Mucosa of gallbladder (tissue), 1 donor: ENCODE results near the gene APOO. TPM values are rescaled to one million over a fixed set of nuclear protein-coding genes. Genes with fewer than 3 reads are reported as not detected.
"Not testable (repeated sequence)": the region's sequence is repeated elsewhere in the genome, so short reads cannot be mapped to it uniquely, and the experiment has no call there.

Experiments
- DNase-seq: peaks from one replicate; pipeline ENCODE4 v3.0.0-alpha.2; 2020; ENCODE audit warnings: low spot score
- total RNA-seq: library from RNA; stranded (reverse); gene quantifications from one replicate; pipeline ENCODE4 v1.2.1, GENCODE V29; 2021
- donor health status: DM: no; HTN: no; CAD: no.

The APOO gene
- total RNA-seq, 1 donor from 2014 or later, result 26.2 TPM

- not testable (repeated sequence) for DNase-seq
These were observed 48.5 kb downstream of the APOO start for GRCh38 chrX:23859238-23859637.

GRCh38 chrX:23857935-23858334 is 49.8 kb downstream of the APOO start:
- DNase-seq, result no peak

DNA sequence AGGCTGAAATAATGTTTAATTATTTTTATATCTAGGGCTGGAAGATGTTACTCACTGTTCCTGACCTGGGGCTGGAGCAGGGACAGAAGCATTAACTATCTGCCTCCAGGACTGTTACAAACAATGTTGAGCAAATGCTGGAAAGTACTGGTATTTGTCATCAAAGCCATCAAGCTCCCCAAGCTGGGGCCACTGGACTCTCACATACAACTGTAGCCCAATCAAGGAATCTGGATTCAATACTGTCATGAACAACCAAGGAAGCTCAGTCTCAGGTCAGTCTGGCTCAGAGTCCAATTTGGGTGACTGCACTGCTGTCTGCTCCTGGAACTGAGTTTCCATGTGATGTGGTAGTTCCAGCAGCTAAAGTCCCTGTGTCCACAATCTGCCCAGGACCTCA is 50.4 kb downstream of the APOO start:
- DNase-seq, result no peak

DNA sequence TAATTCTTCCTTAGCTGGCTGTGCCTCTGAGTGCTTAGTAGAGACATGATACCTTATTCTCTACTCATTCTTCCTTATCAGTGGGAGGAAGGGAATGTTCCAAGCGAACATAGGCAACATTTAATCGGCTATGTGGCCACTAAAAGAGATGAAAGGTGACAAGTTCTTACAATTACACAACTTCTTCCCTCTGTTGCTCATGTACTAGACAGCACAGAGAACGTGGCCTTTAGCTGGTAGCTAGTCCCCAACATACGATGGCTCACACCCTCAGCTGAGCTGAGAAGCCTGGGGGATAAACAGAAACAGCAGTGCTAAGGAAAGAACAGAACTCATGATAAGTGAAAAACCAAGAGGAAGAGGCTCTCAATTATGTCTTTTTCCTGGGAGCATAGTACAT is 52.2 kb downstream of the APOO start:
- no peak for DNase-seq

- DNase-seq, result no peak
These were observed 52.8 kb downstream of the APOO start for GRCh38 chrX:23854945-23855344.

DNA sequence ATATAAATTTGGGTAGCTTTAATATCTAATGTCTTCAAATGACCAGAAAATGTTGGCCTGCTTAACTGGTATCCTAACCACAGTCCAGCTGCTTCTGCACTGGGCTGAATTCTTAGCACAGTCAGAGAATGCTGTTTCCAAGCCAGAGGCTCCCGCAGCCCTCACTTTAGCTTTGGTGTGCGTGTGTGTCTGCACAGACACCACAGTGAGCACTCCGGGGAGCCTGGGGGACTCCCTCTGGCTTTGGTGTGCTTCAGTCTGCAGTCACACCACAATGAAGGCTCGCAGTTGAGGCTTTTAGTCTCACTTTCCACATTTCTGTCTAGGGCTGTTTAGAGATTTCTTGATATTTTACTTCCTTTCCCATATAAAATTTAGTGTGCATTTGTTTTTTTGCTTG is 53.6 kb downstream of the APOO start:
- no peak for DNase-seq

DNA sequence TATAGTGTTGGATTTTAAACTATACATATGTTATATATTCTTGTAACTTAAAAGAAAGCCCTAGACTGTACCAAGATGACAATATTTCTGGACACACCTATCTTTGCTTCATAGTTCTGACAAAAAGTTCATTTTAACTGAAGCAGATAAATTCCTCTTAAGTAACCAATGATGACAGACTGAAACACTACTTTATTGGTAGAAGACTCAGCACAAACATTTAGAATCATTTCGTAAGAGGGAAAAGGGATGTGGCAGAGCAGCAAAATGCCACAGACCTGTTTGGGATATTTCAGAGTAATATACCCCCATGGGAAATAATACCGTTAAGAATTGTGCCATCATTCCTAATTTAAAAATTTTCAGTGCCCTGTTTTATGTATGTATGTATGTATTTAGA is 56.2 kb downstream of the APOO start:
- DNase-seq, result no peak

DNA sequence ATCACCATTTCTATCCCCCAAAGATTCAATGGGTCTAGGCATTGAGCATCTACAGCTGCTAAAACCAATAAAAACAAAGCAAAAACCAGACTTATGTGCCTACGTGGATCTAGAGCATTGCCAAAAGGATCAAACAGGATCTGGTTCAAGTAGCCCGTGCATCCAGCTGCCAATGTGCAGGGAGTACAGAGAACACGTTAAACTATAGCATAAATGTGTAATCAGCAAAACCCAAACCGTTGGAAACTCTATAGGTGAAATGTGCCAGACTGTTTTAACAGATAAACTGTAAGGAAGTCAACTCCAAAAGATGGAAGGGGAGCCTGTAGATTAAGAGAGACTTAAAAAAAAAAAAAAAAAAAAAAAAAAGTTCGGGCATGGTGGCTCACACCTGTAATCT is 58.5 kb downstream of the APOO start:
- no peak for DNase-seq

DNA sequence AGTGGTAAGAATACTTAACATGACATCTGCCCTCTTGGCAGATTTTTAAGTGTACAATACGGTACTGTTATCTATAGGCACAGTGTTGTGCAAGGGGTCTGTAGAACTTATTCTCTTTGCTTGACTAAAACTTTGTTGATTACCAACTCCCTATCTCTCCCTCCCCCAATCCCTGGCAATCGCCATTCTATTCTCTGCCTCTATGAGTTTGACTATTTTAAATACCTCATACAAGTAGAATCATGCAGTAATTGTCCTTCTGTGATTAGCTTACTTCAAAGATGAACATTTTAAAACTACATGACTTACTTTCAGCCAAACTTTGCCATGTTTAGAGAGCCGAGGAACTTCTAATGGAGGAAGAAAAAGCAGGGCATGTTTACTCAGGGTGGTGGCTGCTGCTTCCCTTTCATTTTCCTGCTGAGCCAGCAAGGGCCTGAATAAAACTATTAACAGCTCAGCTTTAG is 62.4 kb downstream of the APOO start:
- peak; percentile 17 for DNase-seq

GRCh38 chrX:23844502-23845138 is 63.1 kb downstream of the APOO start:
- DNase-seq, result peak; percentile 34

DNA sequence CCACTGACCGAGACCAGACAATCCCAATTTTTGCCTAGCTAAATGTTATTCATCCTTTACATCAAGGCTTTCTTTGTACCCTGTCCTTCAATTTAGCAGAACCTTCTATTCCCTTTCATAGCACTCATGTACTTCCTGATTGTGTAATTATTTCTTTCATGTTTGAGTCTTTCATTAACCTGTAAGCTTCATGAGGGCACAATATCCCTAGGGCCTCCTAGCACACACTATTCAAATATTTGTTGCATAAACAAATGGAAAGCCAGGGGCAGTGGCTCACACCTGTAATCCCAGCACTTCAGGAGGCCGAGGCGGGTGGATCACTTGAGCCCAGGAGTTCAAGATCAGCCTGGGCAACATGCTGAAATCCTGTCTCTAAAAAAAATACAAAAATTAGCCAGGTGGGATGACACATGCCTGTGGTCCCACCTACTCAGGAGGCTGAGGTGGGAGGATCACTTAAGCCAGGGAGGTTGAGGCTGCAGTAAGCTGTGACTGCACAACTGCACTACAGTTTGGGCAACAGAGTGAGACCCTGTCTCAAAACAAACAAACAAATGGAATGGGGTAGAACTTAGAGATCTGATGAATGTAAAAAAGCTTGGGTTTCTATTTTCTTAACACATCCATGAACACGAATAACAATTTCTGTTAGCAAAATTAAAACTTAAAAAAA is 65.8 kb downstream of the APOO start:
- DNase-seq, result no peak

DNA sequence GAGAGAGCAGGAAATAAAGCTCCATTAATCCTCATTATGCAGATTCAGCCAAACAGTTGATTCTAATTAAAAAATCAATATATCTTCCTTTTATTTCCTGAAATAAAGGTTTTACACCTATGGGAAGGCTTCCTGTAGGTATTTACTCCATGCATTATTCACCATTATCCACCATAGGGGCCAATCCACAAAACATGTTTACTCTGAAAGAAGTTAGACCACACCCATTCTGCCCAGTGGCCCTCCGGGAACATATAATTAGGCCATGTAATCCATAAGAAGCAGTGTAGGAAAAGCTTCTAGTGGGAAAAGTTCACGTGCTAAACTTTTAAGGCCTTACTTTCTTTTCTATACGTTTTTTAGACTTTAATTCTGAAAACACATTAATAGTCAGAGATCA is 67.1 kb downstream of the APOO start:
- DNase-seq, result no peak

DNA sequence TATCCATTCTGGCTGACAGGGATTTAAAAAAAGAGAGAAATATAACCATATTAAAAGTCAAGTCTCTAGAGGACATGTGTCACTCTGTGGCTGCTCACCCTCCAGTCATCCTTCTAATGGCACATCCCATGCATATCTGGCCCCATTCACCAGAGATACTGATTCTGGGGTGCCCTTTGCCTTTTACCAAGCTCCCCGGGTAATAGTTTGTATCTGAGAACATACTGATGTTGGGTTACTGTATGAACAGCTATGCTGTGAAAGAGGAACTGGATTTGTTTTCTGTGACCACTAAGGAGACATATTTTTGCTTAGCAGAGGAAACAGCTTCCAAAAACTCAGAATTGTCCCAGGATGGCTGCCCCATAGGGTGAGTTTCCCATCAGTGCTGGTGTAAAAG is 68.8 kb downstream of the APOO start:
- DNase-seq, result no peak

- DNase-seq, result no peak
These were observed 75.0 kb downstream of the APOO start for GRCh38 chrX:23832721-23833120.

DNA sequence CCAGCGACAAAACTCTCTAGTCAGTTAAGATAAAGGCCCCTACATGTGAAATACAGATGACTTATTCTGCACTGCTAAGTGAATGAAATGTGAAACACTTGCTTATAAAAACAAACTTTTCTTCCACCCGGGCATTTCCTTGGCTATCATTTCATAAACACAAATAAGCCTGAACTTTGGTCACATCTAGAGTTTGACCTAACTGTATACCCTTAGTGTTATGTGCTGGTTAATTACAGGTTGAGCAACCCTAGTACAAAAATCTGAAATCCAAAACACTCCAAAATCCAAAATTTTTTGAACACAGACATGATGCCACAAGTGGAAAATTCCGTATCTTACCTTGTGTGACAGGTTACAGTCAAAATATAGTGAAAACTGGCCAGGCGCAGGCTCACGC is 78.9 kb downstream of the APOO start:
- DNase-seq, result no peak

DNA sequence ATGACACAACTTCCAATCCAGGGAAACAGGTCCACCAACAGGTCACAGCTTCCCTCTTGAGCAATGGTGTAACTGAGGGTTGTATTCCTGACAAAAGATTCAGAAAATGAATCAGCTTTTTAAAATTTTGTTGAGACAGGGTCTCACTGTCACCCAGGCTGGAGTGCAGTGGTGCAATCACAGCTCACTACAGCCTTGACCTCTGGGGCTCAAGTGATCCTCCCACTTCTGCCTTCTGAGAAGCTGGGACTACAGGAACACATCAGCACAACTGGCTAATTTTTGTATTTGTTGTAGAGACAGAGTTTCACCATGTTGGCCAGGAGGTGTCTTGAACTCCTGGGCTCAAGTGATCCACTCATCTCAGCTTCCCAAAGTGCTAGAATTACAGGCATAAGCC is 81.1 kb downstream of the APOO start:
- no peak for DNase-seq

DNA sequence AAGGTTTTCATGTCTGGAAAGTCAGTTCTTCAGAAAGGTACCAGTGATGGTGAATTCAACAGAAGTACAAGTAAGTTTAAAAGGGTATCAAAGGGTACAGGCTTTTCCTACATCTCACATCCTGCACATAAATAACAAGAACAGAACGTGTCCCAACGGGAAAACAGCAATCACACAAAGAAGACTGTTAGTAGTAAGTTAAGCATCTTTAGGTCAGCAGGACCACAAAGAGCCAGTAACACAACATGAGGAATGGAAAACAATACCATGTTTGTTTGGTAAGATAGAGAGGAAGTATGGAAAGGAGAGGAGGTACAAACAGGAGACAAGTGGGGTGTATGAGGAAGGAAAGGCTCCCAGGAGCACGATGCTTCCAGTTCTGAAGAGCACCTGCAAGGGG is 81.5 kb downstream of the APOO start:
- DNase-seq, result no peak

GRCh38 chrX:23825675-23826074 is 82.1 kb downstream of the APOO start:
- DNase-seq, result no peak

DNA sequence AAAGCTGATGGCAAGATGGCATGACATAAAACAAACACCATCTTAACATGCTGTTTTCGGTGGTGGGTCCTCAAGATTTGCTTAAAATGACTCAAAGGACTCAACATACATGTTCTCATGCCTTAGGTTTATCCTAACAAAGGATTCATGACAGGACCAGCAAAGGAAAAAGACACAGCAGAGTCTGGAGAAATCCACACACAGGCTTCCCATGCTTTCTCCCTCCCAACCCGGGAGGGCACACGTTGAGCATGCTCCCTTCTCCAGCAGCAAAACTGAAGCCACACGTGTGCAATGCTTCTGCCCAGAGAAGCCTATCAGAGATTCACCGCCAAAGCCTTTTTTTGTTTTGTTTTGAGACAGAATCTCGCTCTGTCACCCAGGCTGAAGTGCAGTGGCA is 84.9 kb downstream of the APOO start:
- no peak for DNase-seq

- DNase-seq, result no peak
These were observed 85.3 kb downstream of the APOO start for GRCh38 chrX:23822397-23822796.

DNA sequence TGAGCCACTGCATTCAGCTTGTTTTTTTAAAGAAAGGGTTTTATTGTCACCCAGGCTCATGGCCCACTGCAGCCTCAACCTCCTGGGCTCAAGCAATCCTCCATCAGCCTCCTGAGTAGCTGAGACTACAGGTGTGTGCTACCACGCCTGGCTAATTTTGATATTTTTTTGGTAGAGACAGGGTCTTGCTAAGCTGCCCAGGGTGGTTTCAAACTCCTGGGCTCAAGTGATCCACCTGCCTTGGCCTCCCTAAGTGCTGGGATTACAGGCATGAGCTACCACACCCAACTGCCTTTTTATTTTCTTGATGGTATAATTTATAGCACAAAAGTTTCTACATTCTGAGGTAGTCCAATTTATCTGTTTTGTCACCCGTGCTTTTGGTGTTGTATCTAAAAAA is 85.9 kb downstream of the APOO start:
- DNase-seq, result no peak

DNA sequence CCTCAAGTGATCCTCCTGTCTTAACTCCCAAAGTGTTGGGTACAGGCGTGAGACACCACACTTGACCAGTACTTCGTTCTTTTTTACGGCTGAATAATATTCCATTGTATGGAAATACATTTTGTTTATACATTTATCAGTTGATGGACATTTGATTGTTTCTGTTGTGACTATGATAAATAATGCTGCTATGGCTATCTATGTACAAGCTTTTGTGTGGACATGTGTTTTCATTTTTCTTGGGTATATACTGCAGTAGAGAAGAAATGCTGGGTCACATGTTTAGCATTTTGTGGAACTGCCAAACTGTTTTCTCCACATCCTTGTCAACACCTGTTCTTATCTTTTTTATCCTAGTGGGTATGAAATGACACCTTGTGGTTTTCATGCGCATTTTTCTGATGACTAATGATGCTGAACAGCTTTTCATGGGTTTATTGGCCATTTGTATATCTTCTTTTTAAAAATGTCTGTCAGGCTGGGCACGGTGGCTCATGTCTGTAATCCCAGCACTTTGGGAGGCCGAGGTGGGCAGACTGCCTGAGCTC is 87.4 kb downstream of the APOO start:
- no peak for DNase-seq
